B cell (primary cell): ENCODE data around the gene EPHA10. TPM values are rescaled to one million over a fixed set of nuclear protein-coding genes. Genes with fewer than 3 reads are reported as not detected.
A peak's percentile ranks its signal among the peaks of the same experiment; 100 is the strongest.

Experiments used
- ATAC-seq: fragments of 200-7000 bp; cut with Tn5 transposase; one replicate; pipeline ENCODE4 v1.10.0; 2021; ENCODE audit warnings: low read depth, mild to moderate bottlenecking, moderate number of reproducible peaks, moderate library complexity
- CTCF ChIA-PET: fragments of 350-600 bp; sonication (Branson Sonifier 250); formaldehyde crosslinking; loops from one replicate; lab custom pipeline; 2021; ENCODE audit warnings: antibody characterized with exemption, inconsistent platforms; lab: Charles Lee
- POLR2A ChIA-PET: fragments of 350-600 bp; sonication (Branson Sonifier 250); formaldehyde crosslinking; loops from one replicate; lab custom pipeline; 2021; ENCODE audit warnings: antibody characterized with exemption; lab: Charles Lee
- DNase-seq: peaks from one replicate; pipeline ENCODE4 v3.0.0; 2013
- H2AFZ ChIP-seq: 2 replicates; pipeline ENCODE4 v1.6.1; 2012; ENCODE audit warnings: mild to moderate bottlenecking, low read depth, low read length; ENCODE audit not compliant: insufficient read depth, poor library complexity, severe bottlenecking
- H3K27ac ChIP-seq, 2 donors: 1 replicate in 1 of 2; 2 replicates in 1 of 2; pipeline ENCODE4 v1.5.1; 2012 to 2013; ENCODE audit warnings: low read length in 2 of 2, mild to moderate bottlenecking in 2 of 2, moderate library complexity in 1 of 2
- H3K27me3 ChIP-seq, 4 experiments: fragments of 200-600 bp in 1 of 4; sonication (generic) in 1 of 4; replicated peaks in 1 of 4; 1 replicate in 2 of 4; 2 replicates in 2 of 4; pipeline versions ENCODE4 v1.6.1 to v1.7.0; 2013 to 2016; ENCODE audit warnings: low read length in 3 of 4, mild to moderate bottlenecking in 2 of 4, mixed read lengths in 1 of 4, moderate library complexity in 1 of 4; ENCODE audit not compliant: insufficient read depth in 4 of 4, control insufficient read depth in 3 of 4; ENCODE audit errors: control extremely low read depth in 1 of 4
- H3K36me3 ChIP-seq, 2 experiments: replicated peaks in 1 of 2; 1 replicate in 1 of 2; 2 replicates in 1 of 2; pipeline versions ENCODE4 v1.6.1 to v1.7.1; 2013; ENCODE audit warnings: low read length in 1 of 2; ENCODE audit not compliant: insufficient read depth in 2 of 2, control insufficient read depth in 1 of 2; ENCODE audit errors: control extremely low read depth in 1 of 2, extremely low read depth in 1 of 2
- H3K4me1 ChIP-seq, 2 donors: fragments of 200-600 bp in 1 of 2; sonication (generic) in 1 of 2; 1 replicate in 1 of 2; 2 replicates in 1 of 2; pipeline versions ENCODE4 v1.5.1 to v1.6.1; 2013 to 2017; ENCODE audit warnings: low read length in 2 of 2; ENCODE audit not compliant: control insufficient read depth in 2 of 2, insufficient read depth in 2 of 2
- H3K4me2 ChIP-seq: replicated peaks from 2 replicates; pipeline ENCODE3; 2012; ENCODE audit warnings: mild to moderate bottlenecking, low read depth, low read length; ENCODE audit not compliant: poor library complexity, severe bottlenecking
- H3K4me3 ChIP-seq, 5 experiments: fragments of 200-600 bp in 1 of 5; sonication (generic) in 1 of 5; 1 replicate in 3 of 5; 2 replicates in 2 of 5; pipeline versions ENCODE4 v1.5.1 to v1.7.0; 2011 to 2016; ENCODE audit warnings: low read length in 4 of 5, mild to moderate bottlenecking in 4 of 5, low read depth in 2 of 5, control low read depth in 1 of 5, moderate library complexity in 1 of 5; ENCODE audit not compliant: insufficient read depth in 1 of 5; ENCODE audit errors: control extremely low read depth in 1 of 5, extremely low read depth in 1 of 5
- H3K79me2 ChIP-seq: fragments of 200-600 bp; sonication (generic); one replicate; pipeline ENCODE4 v1.6.0; 2016; ENCODE audit warnings: low read length; ENCODE audit not compliant: control insufficient read depth, insufficient read depth
- H3K9ac ChIP-seq: fragments of 200-600 bp; sonication (generic); 2 replicates; pipeline ENCODE4 v1.6.1; 2017; ENCODE audit warnings: mild to moderate bottlenecking, low read length, moderate library complexity
- H3K9me3 ChIP-seq, 3 donors: one replicate each; pipeline versions ENCODE4 v1.6.1 to v1.7.1; 2013; ENCODE audit warnings: low read length in 2 of 3; ENCODE audit not compliant: control insufficient read depth in 2 of 3, insufficient read depth in 1 of 3; ENCODE audit errors: control extremely low read depth in 1 of 3
- H4K20me1 ChIP-seq: 2 replicates; pipeline ENCODE4 v1.6.0; 2012; ENCODE audit warnings: mild to moderate bottlenecking, low read length; ENCODE audit not compliant: insufficient read depth, control insufficient read depth, poor library complexity, severe bottlenecking
- H3K27ac Mint-ChIP-seq: one replicate; pipeline ENCODE4 v1.8.0; 2021; ENCODE audit warnings: mixed read lengths
- H3K27me3 Mint-ChIP-seq: one replicate; pipeline ENCODE4 v1.8.0; 2021; ENCODE audit warnings: mixed read lengths
- H3K4me1 Mint-ChIP-seq: one replicate; pipeline ENCODE4 v1.8.0; 2021; ENCODE audit warnings: mixed read lengths
- H3K4me3 Mint-ChIP-seq: one replicate; pipeline ENCODE4 v1.8.0; 2021; ENCODE audit warnings: mixed read lengths
- H3K9me3 Mint-ChIP-seq: one replicate; pipeline ENCODE4 v1.8.0; 2022; ENCODE audit warnings: mixed read lengths; ENCODE audit not compliant: insufficient read depth
- CTCF ChIP-seq: fragments of 200-600 bp; IDR thresholded peaks from one replicate; pipeline ENCODE4 v1.8.0; 2022; ENCODE audit warnings: antibody characterized with exemption, mild to moderate bottlenecking
- EZH2 ChIP-seq: IDR thresholded peaks from 2 replicates; pipeline ENCODE4 v1.6.1; 2012; ENCODE audit warnings: borderline replicate concordance, low read depth, mild to moderate bottlenecking, moderate library complexity, low read length; ENCODE audit not compliant: insufficient read depth, poor library complexity, severe bottlenecking
- WGBS: methylation state at CpG from one replicate; pipeline ENCODE4 v1.1.5; 2013; ENCODE audit warnings: missing lambda C conversion rate; ENCODE audit not compliant: insufficient coverage; 5-methylcytosine and 5-hydroxymethylcytosine counted together
- intact Hi-C: fragments of 100-400 bp; cut with micrococcal nuclease; formaldehyde crosslinking; loops from one replicate; pipeline ENCODE4 v1.10.0; 2022
- polyA plus RNA-seq: library from polyadenylated mRNA; depleted of rRNA; stranded (reverse); fragments of >200 nt; gene quantifications from 2 replicates; pipeline ENCODE4 v1.2.3, GENCODE V29; 2012
- total RNA-seq, 2 donors: library from RNA; stranded (reverse); fragments of 120-200 nt in 1 of 2; gene quantifications; 1 replicate in 1 of 2; 2 replicates in 1 of 2; pipeline versions ENCODE4 v1.2.3 to v1.2.4, GENCODE V29; 2013 to 2022

EPHA10 gene
- total and polyA plus RNA-seq, 2 donors (not counting 1 experiment from before 2014, with no cell fraction given): 0.39 to 0.94 TPM

- Histone ChIP-seq H3K27ac (no peak overlapping the region), H3K9ac (peak overlapping the region; percentile 19), H3K4me1 (peaks cover 6 to 18% of the 10 kb centered on the region in 2 donors), H3K27me3 (peaks cover 0 to 40% (median 16%) of the 10 kb centered on the region in 4 experiments), H3K79me2 (no peaks in the 10 kb centered on the region), H3K4me3 (peak overlapping the region in 2 of 5 experiments; percentile 26 to 41), H3K4me2 (peak overlapping the region; percentile 71), H2AFZ (peak overlapping the region; percentile 38), H3K9me3 (no peaks in the 10 kb centered on the region), H3K36me3 (no peaks in the 10 kb centered on the region), H4K20me1 (no peaks in the 10 kb centered on the region)
- peak; percentile 49 for DNase-seq
- Mint-ChIP-seq H3K27me3 (peaks cover 26% of the 10 kb centered on the region), H3K27ac (no peak overlapping the region), H3K4me3 (peak overlapping the region; percentile 80), H3K4me1 (peaks cover 12% of the 10 kb centered on the region), H3K9me3 (no peaks in the 10 kb centered on the region)
- WGBS: 3% methylated on average over 86 of the region's 105 CpGs
- ChIA-PET CTCF (no interaction called here), POLR2A (no interaction called here)
- peak; percentile 56 for ATAC-seq
- intact Hi-C loops: no loop called here
- no peak for TF ChIP-seq CTCF
- TF ChIP-seq EZH2: no peak
These were observed 12.1 kb downstream of the EPHA10 start for GRCh38 chr1:37752583-37753471.

- WGBS: 19% methylated on average over 7 of the region's 11 CpGs
- Histone ChIP-seq H3K9ac (no peak overlapping the region), H3K79me2 (no peaks in the 10 kb centered on the region), H4K20me1 (no peaks in the 10 kb centered on the region), H3K4me2 (peak overlapping the region; percentile 71), H3K27ac (no peak overlapping the region), H3K4me3 (peak overlapping the region in 1 of 5 experiments; percentile 17), H3K27me3 (peaks cover 0 to 37% (median 16%) of the 10 kb centered on the region in 4 experiments), H3K9me3 (peaks cover 0 to 4% (median 0%) of the 10 kb centered on the region in 3 donors), H2AFZ (peak overlapping the region; percentile 38), H3K36me3 (no peaks in the 10 kb centered on the region), H3K4me1 (peaks cover 6 to 18% of the 10 kb centered on the region in 2 donors)
- Mint-ChIP-seq H3K4me3 (peak overlapping the region; percentile 79), H3K9me3 (no peaks in the 10 kb centered on the region), H3K4me1 (peaks cover 12% of the 10 kb centered on the region), H3K27ac (no peak overlapping the region), H3K27me3 (peaks cover 29% of the 10 kb centered on the region)
- DNase-seq (peak; percentile 13), ATAC-seq (no peak)
- POLR2A ChIA-PET: no interaction called here
- TF ChIP-seq CTCF (no peak), EZH2 (no peak)
- CTCF ChIA-PET: no interaction called here
- intact Hi-C loops: no loop called here
These were observed 12.7 kb downstream of the EPHA10 start for GRCh38 chr1:37752213-37752582.
